HG03045 (cell line): ENCODE measurements around the gene PFKL.
"Not testable (repeated sequence)": the region's sequence is repeated elsewhere in the genome, so short reads cannot be mapped to it uniquely, and the experiment has no call there.

Experiments used
- ATAC-seq: cut with Tn5 transposase; IDR thresholded peaks from one replicate; pipeline ENCODE4 v1.9.1; 2021; ENCODE audit warnings: mild to moderate bottlenecking, moderate library complexity; ENCODE audit not compliant: unreplicated experiment

The PFKL gene

DNA sequence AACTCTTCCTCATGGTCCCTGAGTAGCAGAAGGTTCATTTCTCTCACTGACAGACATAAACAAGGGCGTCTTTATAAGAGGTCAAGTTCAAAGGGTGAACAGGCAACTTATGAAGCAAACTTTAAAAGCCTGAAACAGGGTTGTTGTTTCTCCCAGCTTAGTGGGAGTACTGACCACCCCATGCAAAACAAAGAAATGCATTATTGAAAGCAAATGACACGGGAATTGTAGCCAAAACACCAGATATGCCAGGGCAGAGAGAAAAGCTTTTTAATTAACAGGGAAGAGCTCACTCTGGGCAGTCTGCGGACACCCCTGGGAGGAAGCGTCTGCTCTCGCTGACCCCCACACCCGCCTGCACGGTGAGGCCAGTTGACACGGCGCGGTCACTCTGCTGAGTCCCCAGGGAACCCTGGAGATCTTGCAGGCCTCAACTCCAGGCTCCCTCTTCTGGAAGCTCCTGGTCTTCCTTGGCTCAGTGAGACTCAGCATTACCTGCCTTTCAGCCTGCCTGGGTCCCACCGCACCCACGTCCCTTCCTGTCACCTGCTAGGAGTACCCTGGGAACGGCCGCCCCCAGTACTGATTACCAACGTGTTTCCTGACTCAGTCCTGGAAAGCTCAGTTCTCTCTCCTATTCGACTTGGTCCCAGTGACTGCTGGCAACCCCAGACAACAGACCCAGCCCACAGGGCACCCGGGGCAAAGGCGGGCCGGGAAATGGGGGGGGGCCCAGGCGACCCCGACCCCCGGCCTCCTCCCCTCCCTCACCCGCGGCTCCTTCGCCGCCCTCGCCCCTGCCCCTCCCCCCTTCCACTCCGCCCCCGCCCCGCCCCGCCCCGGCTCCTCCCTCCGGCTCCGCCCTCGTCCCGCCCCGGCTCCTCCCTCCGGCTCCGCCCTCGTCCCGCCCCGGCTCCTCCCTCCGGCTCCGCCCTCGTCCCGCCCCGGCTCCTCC, 38.4 kb downstream of the PFKL start:
- ATAC-seq, result no peak

DNA sequence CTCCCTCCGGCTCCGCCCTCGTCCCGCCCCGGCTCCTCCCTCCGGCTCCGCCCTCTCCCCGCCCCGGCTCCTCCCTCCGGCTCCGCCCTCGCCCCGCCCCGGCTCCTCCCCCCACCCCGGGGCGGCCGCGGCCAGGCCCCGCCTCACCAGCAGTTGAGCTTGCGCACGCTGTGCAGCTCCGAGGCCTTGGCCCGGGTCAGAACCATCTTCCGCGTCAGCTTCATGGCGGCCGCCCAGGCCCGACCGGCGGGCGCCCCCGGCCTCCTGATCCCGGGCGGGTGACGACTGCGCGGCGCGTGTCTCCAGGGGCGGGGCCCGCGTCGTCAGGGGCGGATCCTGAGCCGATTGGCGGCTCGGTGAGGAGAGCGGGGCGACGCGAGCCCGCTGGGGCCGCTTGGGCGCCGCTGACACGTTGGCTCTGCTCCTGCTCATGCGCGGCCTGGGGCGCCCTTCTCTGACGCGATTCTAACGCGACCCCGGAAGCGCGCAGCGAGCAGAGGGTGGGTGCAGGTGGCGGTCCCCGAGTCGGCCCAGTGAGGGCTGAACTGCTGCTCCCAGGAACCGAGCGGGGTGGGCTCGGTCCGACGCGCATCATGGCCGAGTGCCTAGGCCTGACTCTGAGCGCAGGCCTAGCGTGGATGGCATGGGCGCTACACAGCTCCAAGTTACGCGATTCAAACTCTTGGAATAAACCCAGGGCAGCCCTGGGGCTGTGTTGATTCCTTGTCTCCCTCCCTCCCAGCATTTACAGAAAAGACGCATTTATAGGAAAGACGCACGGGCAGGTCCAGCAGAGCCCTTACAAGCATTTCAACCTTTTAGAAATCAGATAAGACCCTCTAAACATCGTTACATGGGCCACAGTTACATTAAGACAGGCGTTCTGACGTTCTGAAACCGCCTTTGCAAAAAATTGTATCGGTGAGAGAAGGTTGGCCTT, 39.4 kb downstream of the PFKL start, which contains the start of gene CFAP410:
TSS of gene CFAP410 (minus strand) at position 420 of the 940 bp plus-strand sequence. CDS start at position 224, 196 bp downstream.
- ATAC-seq, result peak; percentile 84

DNA sequence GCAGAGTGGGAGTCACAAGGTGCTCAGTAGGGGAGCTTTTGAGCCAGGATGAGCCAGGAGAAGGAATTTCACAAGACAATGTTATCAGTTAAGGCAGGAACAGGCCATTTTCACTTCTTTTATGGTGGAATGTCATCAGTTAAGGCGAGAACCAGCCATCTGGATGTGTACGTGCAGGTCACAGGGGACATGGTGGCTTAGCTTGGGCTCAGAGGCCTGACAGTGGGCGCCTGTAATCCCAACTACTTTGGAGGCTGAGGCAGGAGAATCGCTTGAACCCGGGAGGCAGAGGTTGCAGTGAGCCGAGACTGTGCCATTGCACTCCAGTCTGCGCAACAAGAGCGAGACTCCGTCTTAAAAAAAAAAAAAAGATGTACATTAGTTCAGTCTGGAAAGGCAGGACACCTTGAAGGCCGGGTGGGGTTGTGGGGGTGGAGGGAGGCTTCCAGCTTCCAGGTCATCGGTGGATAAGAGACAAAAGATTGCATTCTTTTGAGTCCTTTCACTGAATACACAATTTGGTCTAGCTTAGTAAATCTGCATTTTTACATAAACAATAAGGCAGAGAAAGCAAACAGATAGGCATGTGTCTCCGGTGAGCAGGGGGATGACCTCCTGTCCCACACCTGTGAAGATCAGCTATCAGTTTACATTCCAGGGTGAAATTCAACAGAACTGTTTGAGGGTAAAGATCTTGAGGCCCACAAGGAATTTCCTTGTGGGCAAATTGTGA, 42.0 kb downstream of the PFKL start:
- ATAC-seq, result not testable (repeated sequence)

GRCh38 chr21:44342981-44343380, 43.1 kb downstream of the PFKL start:
- not testable (repeated sequence) for ATAC-seq

DNA sequence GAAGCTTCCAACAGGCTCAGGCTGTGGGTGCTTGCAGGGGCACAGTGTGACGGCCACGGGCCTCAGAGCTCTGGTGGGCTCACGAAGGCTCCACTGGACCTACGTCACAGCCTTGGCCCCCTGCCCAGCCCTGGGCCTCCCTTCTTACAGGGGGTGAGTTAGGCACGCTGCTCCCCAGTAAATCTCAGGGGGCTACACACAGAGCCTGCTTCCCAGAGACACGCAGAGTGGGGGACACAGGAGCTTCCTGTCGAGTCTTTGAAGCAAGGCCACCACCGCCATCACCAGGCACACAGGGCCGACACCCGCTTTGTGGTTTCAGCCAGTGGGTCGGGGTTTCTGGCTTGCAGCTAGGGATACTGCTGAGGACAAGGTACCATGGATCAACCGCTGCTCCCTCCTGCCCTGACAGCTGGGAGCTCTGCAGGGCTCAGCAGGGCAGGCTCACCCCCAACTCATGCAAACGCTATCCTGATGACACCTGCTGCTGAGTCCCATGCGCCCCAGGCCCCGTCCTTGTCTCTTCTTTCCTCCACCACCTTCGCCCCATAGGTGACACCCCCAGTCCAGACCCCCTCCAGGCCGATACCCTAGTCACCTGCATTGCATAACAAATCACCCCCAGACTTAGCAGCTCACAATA, 44.8 kb downstream of the PFKL start:
- ATAC-seq, result no peak

DNA sequence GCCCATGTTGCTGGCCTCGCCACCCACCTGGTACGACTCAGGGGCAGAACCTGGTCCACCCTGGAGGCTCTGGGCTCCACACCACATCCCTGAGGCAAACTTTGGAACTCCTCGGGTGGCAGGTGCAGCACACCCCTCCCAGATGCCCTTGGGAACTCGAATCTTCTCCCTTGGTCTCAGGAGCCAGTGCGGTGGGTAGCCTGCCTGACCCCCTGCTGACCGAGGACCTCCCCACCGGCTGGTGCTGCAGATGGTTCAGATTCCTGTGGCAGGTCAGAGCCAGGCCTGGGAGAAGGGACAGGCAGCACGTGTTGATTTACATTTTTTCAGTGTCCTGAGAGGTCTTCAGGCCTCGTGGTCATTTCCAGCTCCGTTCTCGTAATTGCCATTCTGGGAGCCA, 45.6 kb downstream of the PFKL start:
- no peak for ATAC-seq

DNA sequence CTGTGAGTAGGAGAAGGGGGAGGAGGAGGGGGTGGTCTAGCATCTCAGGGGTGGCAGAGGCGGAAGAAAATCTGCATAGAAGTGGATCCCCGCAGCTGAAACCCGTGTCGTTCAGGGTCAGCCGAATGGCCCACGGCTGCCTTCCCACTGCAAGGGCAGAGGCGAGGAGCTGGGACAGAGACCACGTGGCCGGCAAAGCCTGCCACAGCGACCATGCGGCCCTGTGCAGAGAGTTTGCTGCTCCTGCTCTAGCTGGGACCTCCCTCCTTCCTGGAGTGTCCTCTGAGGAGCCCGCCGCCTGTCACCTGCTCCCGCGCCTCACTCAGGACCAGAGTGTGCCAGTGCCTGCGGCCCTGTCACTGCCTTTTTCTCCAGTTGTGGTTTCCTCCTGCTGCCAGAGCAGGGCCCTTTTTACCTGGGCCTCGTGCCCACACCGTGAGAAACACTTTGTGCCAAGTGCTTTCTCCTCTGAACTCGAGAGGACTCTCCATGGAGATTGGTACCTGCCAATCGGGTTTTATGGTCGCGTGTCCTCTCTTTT, 48.1 kb downstream of the PFKL start:
- ATAC-seq, result no peak

DNA sequence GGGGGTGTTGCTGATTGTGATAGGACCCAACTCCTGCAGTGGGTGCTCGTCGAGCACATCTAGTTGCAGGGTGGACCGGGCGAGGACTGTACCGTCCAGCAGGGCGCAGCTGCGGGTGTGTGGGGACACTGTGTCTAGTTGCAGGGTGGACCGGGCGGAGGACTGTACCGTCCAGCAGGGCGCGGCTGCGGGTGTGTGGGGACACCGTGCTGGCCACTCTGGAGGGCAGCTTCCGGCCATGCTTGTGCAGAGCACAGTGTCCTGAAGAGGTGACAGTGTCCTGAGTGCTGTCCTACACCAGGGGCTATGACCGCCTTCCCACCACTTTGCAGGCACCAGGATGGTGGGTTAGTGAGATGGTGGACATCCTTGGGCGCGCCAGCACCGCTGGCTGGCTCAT, 49.0 kb downstream of the PFKL start:
- no peak for ATAC-seq

- ATAC-seq, result no peak
Measured at GRCh38 chr21:44349416-44349846, 49.6 kb downstream of the PFKL start.

DNA sequence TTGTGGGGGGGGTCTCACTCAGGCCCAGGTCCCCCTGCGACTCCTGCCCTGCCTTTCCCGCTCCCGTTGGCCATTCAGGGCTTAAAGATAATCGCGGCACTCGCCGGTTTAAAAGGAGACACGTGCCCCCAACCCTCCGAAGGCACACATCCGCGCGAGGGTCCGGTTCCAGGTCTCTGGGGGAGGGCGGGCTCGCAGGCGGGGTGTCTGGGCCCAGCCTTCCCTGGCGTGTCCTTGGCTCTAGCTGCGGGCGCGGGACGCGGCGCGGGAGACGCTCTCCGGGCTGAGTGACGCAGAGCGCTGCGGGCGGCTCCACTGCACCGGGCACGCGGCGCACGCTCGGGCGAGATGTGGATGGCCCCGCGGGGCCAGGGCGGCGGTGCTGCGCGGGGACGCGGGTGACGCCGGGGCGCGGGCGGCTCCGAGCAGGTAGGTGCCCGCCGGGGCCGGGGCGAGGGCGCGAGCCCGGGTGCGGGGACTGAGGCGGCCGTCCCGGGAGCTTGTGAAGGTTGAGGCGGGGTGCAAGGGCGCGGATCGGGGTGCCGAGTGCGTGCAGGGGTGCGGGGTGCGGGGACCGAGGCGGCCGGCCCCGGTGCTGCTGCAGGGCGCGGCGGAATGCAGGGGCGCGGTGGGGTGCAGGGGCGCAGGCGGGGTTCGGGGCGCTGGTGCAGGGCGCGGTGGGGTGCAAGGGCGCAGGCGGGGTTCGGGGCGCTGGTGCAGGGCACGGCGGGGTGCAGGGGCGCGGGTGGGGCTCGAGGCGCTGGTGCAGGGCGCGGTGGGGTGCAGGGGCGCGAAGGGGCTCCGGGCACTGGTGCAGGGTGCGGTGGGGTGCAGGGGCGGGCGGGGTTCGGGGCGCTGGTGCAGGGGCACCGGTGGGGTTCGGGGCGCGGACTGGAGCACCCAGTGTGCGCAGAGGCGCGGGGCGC, 50.3 kb downstream of the PFKL start:
- ATAC-seq, result no peak

DNA sequence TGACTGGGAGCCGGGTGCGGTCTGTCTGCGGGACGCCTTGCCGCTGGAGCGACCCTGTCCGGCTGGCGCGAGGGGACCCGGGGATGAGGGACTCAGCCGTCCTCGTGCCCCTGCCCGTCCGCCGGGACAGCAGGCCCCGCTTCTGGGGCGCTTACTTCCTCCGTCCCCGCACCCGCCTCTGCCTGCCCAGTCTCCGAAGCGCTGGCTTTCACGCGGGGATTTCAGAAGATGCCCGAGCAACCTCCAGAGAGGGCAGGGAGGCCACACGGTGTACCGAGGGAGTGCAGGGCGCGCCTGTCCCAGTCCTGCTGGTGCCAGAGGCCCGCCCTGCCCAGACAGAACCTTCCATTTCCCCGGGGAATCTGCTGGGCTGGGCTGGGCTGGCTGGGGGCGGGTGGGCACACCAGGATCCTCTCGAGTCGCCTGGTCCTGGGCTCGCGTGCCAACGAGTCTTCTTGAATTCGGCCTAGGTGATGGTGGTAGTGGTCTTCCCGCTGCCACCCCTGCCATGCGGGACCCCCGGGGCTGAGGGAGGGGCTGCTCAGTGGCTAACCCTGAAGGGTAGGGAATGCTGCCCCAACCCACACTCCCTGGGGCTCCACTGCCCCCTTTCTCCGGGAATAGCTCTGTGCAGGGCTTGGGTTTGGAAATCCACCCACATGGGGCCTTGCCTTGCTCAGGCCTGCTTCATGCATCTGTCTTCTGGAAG, 51.1 kb downstream of the PFKL start:
- no peak for ATAC-seq

GRCh38 chr21:44351535-44352252, 51.8 kb downstream of the PFKL start:
- ATAC-seq, result no peak

- ATAC-seq, result no peak
Measured at GRCh38 chr21:44352253-44352860, 52.5 kb downstream of the PFKL start.

DNA sequence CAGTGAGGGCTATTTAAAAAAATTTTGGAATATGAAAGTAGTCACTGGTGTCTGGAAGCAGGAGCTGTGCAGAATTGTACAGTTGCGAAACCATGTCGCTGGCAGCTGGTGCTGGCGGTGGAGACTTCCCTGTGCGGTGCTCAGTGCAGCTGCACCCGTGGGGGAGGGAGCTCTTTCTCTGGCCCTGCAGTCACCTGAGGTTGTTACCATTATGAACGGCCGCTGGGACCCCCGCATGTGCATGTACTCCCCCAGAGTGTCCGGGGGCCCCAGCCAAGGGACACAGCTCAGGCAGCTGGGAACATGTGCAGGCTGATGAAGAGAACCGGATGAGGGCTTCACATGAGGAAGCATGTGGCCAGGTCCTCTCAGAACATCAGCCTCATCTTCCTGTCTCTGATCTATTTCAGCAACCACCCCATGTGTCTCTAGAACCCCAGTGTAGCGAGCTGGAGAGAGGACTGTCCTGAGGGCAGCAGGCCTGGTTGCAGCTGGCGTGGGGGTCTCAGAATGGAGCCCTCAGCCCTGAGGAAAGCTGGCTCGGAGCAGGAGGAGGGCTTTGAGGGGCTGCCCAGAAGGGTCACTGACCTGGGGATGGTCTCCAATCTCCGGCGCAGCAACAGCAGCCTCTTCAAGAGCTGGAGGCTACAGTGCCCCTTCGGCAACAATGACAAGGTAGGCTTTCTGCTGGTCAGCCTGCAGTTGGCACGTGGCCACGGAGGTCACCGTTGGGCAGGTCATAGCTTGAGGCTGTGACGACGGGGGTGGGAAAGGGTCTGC, 53.5 kb downstream of the PFKL start, which contains the start of gene TRPM2:
TSS of gene TRPM2 (plus strand) at position 431 of the 780 bp plus-strand sequence. CDS start at position 511, 80 bp downstream.
- ATAC-seq, result no peak

DNA sequence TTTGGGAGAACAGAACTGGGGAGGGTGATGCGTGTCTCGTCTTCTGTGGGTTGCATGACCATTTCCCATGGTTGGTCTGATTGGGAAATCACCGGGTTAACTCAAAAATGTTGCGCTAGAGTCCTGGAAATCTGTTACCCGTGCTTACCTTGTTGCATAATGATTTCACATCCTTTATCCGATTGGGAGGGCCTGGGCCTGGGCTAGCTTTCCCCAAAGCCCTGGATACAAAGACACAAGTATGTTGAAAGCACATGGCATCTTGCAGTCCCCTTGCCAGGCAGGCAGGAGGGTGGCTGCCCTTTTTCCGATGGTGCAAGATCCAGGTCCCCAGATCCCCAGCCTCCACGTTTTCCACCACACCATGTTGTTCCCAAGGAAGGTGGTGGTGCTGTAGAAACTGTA, 54.1 kb downstream of the PFKL start:
- no peak for ATAC-seq
